ENCODE results near the gene EPN1. TPM values are rescaled to one million over a fixed set of nuclear protein-coding genes. Genes with fewer than 3 reads are reported as not detected.

The EPN1 gene
- polyA plus RNA-seq, 1 experiment: 60.8 TPM

DNA sequence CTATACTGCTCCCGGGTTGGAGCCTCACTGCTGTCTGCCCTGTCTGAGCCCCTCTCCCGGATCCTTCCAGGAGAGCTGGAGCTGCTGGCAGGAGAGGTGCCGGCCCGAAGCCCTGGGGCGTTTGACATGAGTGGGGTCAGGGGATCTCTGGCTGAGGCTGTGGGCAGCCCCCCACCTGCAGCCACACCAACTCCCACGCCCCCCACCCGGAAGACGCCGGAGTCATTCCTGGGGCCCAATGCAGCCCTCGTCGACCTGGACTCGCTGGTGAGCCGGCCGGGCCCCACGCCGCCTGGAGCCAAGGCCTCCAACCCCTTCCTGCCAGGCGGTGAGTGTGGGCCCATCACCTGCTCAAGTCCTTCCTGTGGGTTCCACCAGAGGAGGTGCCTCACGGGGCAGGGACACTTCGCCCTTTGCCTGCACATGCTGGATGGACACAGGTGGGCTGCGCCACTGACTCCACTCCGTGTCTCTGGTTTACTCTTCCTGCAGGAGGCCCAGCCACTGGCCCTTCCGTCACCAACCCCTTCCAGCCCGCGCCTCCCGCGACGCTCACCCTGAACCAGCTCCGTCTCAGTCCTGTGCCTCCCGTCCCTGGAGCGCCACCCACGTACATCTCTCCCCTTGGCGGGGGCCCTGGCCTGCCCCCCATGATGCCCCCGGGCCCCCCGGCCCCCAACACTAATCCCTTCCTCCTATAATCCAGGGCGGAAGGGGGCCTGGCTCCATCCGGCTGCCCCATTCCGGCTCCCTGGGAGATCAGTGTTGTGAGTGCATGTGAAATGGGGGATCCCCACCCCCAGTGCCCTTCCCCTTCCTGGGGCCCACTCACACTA is 19.8 kb downstream of the EPN1 start:
- POLR2A ChIA-PET: no interaction called here
- CTCF ChIA-PET: no interaction called here

DNA sequence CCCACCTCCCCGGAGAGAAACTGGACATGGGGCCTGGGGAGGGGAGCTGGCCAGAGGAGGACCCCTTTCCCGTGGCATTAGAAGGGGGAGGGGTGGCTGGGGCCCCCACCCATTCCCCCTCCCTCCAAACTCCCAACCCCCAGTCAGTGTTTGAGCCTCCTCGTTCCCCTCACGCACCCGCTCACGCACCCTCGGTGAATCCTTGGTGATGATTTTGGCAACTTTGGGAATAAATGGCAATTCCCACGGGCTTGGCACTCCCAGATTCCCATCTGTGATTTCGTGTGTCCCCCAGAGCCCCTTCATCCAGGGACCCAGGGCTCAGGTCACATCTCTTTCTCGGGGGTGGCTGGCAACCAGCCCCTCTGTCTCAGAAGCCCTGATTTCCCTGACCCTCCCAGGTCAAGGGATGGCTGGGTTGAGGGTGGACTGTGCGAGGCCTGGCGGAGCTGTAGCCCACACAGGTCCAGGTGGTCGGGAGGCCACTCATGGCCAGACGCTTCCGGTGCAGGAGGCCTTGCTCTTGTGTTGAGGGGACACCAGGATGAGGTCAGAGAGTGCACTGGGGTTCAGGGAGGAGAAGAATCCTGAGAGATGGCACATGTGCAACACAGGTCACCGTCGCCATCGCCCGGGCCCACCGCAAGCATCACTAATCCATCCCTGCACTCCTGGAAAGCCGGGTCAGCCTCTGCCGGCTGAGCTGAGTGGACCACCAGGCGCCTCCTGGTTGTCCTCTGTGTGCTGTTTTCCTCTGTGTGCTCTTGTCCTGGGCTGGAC is 20.7 kb downstream of the EPN1 start:
- H3K4me3 ChIP-seq (ENCODE audit: low read depth, low read length): no peak overlapping the region
- H3K36me3 ChIP-seq (ENCODE audit: control insufficient read depth, insufficient read depth, low read length): peaks cover 26% of the 10 kb centered on the region
- ChIA-PET CTCF (no interaction called here), POLR2A (no interaction called here)
- TF ChIP-seq, protein P1, sequence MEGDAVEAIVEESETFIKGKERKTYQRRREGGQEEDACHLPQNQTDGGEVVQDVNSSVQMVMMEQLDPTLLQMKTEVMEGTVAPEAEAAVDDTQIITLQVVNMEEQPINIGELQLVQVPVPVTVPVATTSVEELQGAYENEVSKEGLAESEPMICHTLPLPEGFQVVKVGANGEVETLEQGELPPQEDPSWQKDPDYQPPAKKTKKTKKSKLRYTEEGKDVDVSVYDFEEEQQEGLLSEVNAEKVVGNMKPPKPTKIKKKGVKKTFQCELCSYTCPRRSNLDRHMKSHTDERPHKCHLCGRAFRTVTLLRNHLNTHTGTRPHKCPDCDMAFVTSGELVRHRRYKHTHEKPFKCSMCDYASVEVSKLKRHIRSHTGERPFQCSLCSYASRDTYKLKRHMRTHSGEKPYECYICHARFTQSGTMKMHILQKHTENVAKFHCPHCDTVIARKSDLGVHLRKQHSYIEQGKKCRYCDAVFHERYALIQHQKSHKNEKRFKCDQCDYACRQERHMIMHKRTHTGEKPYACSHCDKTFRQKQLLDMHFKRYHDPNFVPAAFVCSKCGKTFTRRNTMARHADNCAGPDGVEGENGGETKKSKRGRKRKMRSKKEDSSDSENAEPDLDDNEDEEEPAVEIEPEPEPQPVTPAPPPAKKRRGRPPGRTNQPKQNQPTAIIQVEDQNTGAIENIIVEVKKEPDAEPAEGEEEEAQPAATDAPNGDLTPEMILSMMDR (IDR thresholded peaks at IDR 0.05; ENCODE audit: insufficient read depth, low read depth, low read length): no peak
- H3K27me3 ChIP-seq (ENCODE audit: control insufficient read depth, insufficient read depth, low read length): no peaks in the 10 kb centered on the region
- no peak for DNase-seq (ENCODE audit: low read depth)

More for the DNA sequence above, 19.8 kb downstream of the EPN1 start:
- DNase-seq (ENCODE audit: low read depth): no peak
- Histone ChIP-seq H3K27me3 (ENCODE audit: control insufficient read depth, insufficient read depth, low read length) (no peaks in the 10 kb centered on the region), H3K4me3 (ENCODE audit: low read depth, low read length) (no peak overlapping the region), H3K36me3 (ENCODE audit: control insufficient read depth, insufficient read depth, low read length) (peaks cover 32% of the 10 kb centered on the region)
- TF ChIP-seq, protein P1 (IDR thresholded peaks at IDR 0.05; ENCODE audit: insufficient read depth, low read depth, low read length): no peak

DNA sequence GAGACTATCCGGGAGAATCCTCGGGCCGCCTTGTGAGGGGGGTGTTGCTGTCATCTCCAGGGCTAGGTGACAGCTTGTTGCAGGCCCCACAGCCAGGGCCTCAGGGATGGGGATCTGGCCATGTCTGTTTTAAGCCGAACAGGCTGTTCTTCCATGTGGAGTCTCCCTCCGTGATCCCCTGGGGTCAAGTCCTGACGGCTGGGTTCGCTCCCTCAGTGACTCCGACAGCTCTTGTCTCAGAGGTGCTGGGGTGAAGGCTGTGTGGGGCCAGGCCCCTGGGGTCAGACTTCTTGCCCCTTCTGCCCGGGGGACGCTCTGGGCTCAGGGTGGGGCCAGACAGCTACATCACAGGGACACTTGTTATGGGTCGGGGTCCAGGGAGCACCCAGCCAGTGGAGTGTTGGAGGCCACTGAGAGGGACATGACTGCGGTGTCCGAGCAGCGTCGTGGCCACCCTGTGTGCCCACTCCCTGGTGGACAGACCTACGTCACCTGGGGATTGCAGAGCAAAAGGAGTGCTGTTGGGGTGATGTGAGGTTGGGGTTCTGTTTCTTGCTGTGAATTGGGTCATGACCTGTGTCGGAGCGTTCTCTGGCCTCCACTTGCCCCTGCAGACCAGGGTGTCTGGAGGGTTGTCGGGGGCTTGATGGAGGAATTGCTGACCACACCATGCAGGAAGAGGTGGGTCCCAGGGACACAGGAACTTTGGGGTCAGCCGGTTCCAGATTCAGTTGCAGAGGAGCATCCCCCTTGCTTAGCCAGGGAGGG is 21.5 kb downstream of the EPN1 start:
- CTCF ChIA-PET: no interaction called here
- H3K27me3 ChIP-seq (ENCODE audit: control insufficient read depth, insufficient read depth, low read length): no peaks in the 10 kb centered on the region
- H3K4me3 ChIP-seq (ENCODE audit: low read depth, low read length): no peak overlapping the region
- DNase-seq (ENCODE audit: low read depth): no peak
- peaks cover 23% of the 10 kb centered on the region for H3K36me3 ChIP-seq (ENCODE audit: control insufficient read depth, insufficient read depth, low read length)
- TF ChIP-seq, protein P1 (IDR thresholded peaks at IDR 0.05; ENCODE audit: insufficient read depth, low read depth, low read length): no peak
- POLR2A ChIA-PET: no interaction called here

DNA sequence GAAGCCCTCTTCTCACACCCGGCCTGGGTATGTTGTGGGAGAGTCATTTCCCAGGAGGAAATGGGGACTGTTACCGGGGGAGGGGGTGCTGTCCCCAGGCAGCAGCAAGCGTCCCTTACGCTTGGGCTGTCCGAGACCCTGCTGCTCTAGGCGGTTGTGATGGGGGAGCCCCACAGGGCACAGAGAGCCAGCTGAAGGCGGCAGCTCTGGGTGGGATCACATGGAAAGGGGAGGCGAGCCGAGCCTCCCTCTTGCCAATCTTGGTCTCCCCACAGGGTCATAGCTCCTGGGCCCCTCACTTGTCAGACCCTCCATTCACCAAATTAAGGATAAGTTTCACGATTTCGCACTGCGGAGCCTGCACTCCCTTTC is 22.0 kb downstream of the EPN1 start:
- H3K36me3 ChIP-seq (ENCODE audit: control insufficient read depth, insufficient read depth, low read length): peaks cover 21% of the 10 kb centered on the region
- no peaks in the 10 kb centered on the region for H3K27me3 ChIP-seq (ENCODE audit: control insufficient read depth, insufficient read depth, low read length)
- no peak overlapping the region for H3K4me3 ChIP-seq (ENCODE audit: low read depth, low read length)
- ChIA-PET POLR2A (no interaction called here), CTCF (no interaction called here)
- DNase-seq (ENCODE audit: low read depth): no peak
- TF ChIP-seq, protein P1 (IDR thresholded peaks at IDR 0.05; ENCODE audit: insufficient read depth, low read depth, low read length): no peak

DNA sequence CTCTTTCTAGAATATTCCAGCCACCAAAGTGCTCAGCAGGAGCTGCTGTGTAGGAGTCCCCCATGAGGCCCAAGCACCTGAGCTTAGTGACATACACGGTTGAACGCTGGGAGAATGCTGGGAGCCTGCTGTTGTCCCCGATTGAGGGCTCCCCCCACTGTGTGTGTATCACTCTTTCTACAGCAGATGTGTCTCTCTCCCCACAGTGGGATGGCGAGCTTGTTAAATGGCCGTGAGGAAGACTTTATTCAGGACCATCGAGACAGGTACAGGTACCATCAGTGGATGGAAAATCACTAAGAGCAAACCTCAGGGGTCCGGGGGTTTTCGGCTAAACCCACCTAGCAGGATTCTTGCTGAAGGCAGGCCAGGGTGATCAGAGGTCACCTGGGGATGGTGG is 22.7 kb downstream of the EPN1 start:
- CTCF ChIA-PET: no interaction called here
- POLR2A ChIA-PET: no interaction called here
- DNase-seq (ENCODE audit: low read depth): no peak
- no peak overlapping the region for H3K4me3 ChIP-seq (ENCODE audit: low read depth, low read length)
- H3K36me3 ChIP-seq (ENCODE audit: control insufficient read depth, insufficient read depth, low read length): peaks cover 19% of the 10 kb centered on the region
- TF ChIP-seq, protein P1 (IDR thresholded peaks at IDR 0.05; ENCODE audit: insufficient read depth, low read depth, low read length): no peak
- H3K27me3 ChIP-seq (ENCODE audit: control insufficient read depth, insufficient read depth, low read length): no peaks in the 10 kb centered on the region
